Immature natural killer cell (primary cell): ENCODE measurements around the gene TICAM1. TPM values are rescaled to one million over a fixed set of nuclear protein-coding genes. Genes with fewer than 3 reads are reported as not detected.

ENCODE experiments used
- DNase-seq, 3 donors: peaks; one replicate each; pipeline ENCODE4 v3.0.0; 2022; ENCODE audit warnings: mixed read lengths in 1 of 3
- H3K27ac Mint-ChIP-seq, 6 donors: one replicate each; pipeline ENCODE4 v1.8.0; 2020; ENCODE audit warnings: mixed read lengths in 6 of 6, mild to moderate bottlenecking in 5 of 6, inconsistent platforms in 4 of 6, moderate library complexity in 3 of 6
- H3K27me3 Mint-ChIP-seq, 3 donors: one replicate each; pipeline ENCODE4 v1.8.0; 2020 to 2021; ENCODE audit warnings: low read depth in 3 of 3, mild to moderate bottlenecking in 3 of 3, mixed read lengths in 3 of 3, moderate library complexity in 3 of 3, inconsistent platforms in 1 of 3
- H3K36me3 Mint-ChIP-seq, 3 donors: one replicate each; pipeline ENCODE4 v1.8.0; 2020; ENCODE audit warnings: mixed read lengths in 3 of 3, inconsistent platforms in 2 of 3, mild to moderate bottlenecking in 2 of 3
- H3K4me1 Mint-ChIP-seq, 2 donors: one replicate each; pipeline ENCODE4 v1.8.0; 2020; ENCODE audit warnings: inconsistent platforms in 2 of 2, mild to moderate bottlenecking in 2 of 2, mixed read lengths in 2 of 2, moderate library complexity in 1 of 2
- H3K4me3 Mint-ChIP-seq, 5 donors: one replicate each; pipeline ENCODE4 v1.8.0; 2020; ENCODE audit warnings: mild to moderate bottlenecking in 5 of 5, mixed read lengths in 5 of 5, inconsistent platforms in 3 of 5, moderate library complexity in 3 of 5
- H3K9me3 Mint-ChIP-seq, 6 donors: one replicate each; pipeline ENCODE4 v1.8.0; 2020; ENCODE audit warnings: mild to moderate bottlenecking in 6 of 6, mixed read lengths in 6 of 6, inconsistent platforms in 4 of 6, moderate library complexity in 3 of 6
- polyA plus RNA-seq, 3 donors: library from polyadenylated mRNA; unstranded; fragments of 300-500 nt; fragmentation: Illumina TruSeq; gene quantifications; one replicate each; pipeline ENCODE4 v1.2.3, GENCODE V29; 2021

Gene TICAM1
- 10 to 100 TPM in 1 of 3 donors, 1 to 10 TPM in 2; 3.3 to 15.7 (median 4.5) TPM for polyA plus RNA-seq

DNA sequence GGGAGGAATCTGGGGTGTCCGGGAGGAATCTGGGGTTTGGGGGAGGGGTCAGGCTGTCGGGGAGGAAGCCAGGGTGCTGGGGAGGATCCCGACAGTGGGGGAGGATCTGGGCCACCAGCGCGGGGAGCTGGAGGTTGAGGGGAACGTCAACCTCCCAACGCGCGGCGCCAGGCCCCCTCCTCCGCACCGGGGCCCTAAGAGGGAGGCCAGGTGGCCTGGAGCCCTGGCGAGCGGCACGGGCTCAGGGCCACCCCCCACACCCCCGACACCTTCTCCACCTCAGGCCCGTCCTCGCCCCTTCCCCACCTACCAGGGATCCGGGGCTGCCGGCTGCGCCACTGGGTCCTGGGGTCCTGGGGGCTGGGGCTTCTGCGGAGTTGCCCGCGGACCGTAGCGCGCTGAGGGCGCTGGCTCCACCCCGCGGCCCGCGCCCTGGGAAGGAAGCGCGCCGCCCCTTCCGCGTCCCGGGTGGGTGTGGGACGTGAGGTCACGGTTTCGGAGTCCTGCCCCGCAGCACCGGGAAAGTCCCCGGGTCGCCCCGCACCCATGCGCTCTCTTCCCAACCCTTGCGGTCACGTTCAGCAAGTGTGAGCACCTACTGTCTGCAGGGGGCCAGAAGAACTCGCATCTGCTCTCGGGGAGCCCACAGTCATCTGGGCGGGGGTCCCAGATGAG lies at the start of gene TICAM1:
TICAM1 (minus strand) TSS at position 409 of the 675 bp plus-strand sequence. CDS start 13,335 bp downstream, outside the sequence.
- Mint-ChIP-seq H3K36me3 (no peaks in the 10 kb centered on the region), H3K4me1 (peaks cover 31 to 32% of the 10 kb centered on the region in 2 donors), H3K27ac (peak within 1 kb of the TSS; percentile 77 to 95 (median 89)), H3K4me3 (peak within 1 kb of the TSS; percentile 81 to 92 (median 90)), H3K27me3 (peaks cover 2 to 10% (median 3%) of the 10 kb centered on the region in 3 donors), H3K9me3 (no peaks in the 10 kb centered on the region)
- DNase-seq = peak; percentile 76 to 83 (median 81)

DNA sequence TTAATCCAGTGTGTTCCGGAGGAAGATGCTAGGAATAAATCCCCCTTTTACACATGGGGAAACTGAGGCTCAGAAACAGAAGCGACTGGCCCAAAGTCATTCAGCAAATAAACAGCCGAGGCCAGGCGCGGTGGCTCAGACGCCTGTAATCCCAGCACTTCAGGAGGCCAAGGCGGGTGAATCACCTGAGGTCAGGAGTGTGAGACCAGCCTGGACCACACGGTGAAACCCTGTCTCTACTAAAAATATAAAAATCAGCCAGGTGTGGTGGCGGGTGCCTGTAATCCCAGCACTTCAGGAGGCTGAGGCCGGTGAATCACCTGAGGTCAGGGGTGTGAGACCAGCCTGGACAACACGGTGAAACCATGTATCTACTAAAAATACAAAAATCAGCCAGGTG lies 47.5 kb upstream of the TICAM1 start:
- H3K27ac Mint-ChIP-seq = no peak overlapping the region
- no peaks in the 10 kb centered on the region for H3K36me3 Mint-ChIP-seq
- peaks cover 0 to 6% of the 10 kb centered on the region in 2 donors for H3K4me1 Mint-ChIP-seq
- no peaks in the 10 kb centered on the region for H3K9me3 Mint-ChIP-seq
- no peak overlapping the region for H3K4me3 Mint-ChIP-seq
- DNase-seq = no peak
- peaks cover 0 to 3% (median 0%) of the 10 kb centered on the region in 3 donors for H3K27me3 Mint-ChIP-seq

DNA sequence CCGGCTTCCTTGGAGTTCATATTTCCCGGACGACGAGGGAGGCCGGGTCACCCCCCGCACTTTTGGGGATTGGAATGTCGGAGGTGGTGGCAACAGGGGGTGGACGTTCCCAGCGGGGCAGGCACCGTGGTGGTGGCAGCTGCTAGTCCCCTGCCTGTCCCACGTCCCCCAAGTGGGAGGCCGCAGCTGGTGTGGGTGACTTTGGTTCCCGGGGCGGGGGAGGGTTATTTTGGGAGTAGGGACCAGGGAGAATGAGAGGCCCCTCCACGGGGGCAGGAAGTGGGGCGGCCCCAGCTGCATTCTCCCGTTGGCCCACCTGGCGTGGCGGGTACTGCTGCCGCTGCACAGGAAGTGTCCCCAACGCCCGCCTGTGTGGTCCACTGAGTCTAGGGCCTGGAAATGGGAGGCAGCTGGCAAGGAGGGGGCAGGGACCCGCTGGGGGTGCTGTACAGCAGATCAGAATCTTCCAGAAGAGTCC lies 47.0 kb upstream of the TICAM1 start:
- H3K27ac Mint-ChIP-seq = no peak overlapping the region
- peaks cover 0 to 2% (median 0%) of the 10 kb centered on the region in 3 donors for H3K27me3 Mint-ChIP-seq
- DNase-seq = no peak
- H3K9me3 Mint-ChIP-seq = no peaks in the 10 kb centered on the region
- no peak overlapping the region for H3K4me3 Mint-ChIP-seq
- peaks cover 0 to 4% of the 10 kb centered on the region in 2 donors for H3K4me1 Mint-ChIP-seq
- no peaks in the 10 kb centered on the region for H3K36me3 Mint-ChIP-seq

DNA sequence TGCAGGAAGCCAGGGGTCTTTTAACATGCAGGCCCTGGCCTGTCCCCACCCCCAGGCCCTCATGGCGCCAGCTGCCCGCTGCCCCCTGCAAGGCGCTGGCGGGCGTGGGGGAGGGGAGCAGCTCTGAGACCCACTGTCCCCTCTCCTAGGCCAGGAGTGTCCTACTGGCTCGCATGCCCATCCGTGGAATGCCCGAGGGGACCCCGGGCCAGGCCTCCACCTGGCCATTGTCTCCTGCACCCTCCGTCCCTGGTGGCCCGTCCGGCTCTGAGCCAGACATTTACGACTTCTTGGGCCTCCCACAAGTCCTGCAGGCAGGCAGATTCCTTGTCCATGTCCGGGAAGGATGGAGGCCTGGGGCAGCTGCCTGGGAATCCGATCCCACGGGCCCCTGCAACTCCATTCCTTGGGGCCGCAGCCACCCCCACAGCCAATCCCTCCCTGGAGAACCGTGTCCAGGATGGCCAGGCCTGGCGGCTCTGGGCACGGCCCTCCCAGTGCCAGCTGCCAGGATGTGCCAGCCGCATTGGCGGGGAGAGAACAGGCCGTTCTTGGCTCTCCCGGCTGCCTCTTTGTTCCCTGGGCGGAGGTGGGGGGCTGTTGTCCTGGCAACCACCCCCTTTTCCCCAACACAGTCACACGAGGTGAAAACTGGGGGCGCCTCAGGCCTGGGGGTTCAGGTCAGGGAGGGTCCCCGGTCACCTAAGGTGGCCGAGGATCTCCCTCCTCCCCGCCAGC lies 46.4 kb upstream of the TICAM1 start:
- Mint-ChIP-seq H3K27ac (no peak overlapping the region), H3K36me3 (no peaks in the 10 kb centered on the region), H3K4me1 (peaks cover 0 to 3% of the 10 kb centered on the region in 2 donors), H3K27me3 (peaks cover 0 to 2% (median 0%) of the 10 kb centered on the region in 3 donors), H3K9me3 (no peaks in the 10 kb centered on the region), H3K4me3 (no peak overlapping the region)
- no peak for DNase-seq

DNA sequence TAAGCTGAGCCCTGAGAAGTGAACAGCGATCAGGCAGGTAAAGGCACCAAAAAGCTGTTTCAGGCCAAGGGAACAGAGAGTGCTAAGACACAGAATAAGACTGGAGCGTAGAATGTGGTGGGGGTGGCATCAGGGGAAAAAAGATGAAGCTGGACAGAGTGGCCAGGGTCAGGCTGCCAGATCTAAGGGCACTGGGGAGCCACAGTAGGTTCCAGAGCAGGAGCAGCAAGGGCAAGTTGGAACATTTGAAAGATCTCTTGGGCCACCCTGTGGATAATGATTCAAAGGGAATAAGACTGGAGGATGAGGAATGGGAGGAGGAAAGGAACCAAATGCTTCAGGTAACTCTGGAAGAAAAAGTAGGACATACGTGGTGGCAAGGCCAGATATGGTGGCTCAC lies 42.4 kb upstream of the TICAM1 start:
- peaks cover 0 to 4% of the 10 kb centered on the region in 2 donors for H3K4me1 Mint-ChIP-seq
- no peak overlapping the region for H3K4me3 Mint-ChIP-seq
- peaks cover 2 to 4% (median 3%) of the 10 kb centered on the region in 3 donors for H3K27me3 Mint-ChIP-seq
- no peaks in the 10 kb centered on the region for H3K36me3 Mint-ChIP-seq
- H3K9me3 Mint-ChIP-seq = no peaks in the 10 kb centered on the region
- no peak overlapping the region for H3K27ac Mint-ChIP-seq
- no peak for DNase-seq

DNA sequence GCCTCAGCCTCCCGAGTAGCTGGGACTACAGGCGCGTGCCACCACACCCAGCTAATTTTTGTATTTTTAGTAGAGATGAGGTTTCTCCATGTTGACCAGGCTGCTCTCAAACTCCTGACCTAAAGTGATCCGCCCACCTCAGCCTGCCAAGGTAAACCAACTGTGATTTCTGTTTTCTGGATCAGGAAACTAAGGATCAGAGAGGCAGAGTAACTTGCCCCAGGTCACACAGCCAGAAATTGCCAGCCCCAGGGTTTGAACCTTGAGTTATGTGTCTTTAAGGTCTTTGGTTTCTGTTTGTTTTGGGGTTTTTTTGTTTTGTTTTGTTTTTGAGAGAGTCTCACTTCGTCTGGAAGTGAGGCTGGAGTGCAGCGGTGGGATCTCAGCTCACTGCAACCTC lies 40.2 kb upstream of the TICAM1 start:
- no peak for DNase-seq
- H3K4me1 Mint-ChIP-seq = peaks cover 8 to 14% of the 10 kb centered on the region in 2 donors
- H3K27ac Mint-ChIP-seq = no peak overlapping the region
- H3K36me3 Mint-ChIP-seq = no peaks in the 10 kb centered on the region
- H3K9me3 Mint-ChIP-seq = no peaks in the 10 kb centered on the region
- H3K27me3 Mint-ChIP-seq = peaks cover 2 to 4% (median 3%) of the 10 kb centered on the region in 3 donors
- no peak overlapping the region for H3K4me3 Mint-ChIP-seq

DNA sequence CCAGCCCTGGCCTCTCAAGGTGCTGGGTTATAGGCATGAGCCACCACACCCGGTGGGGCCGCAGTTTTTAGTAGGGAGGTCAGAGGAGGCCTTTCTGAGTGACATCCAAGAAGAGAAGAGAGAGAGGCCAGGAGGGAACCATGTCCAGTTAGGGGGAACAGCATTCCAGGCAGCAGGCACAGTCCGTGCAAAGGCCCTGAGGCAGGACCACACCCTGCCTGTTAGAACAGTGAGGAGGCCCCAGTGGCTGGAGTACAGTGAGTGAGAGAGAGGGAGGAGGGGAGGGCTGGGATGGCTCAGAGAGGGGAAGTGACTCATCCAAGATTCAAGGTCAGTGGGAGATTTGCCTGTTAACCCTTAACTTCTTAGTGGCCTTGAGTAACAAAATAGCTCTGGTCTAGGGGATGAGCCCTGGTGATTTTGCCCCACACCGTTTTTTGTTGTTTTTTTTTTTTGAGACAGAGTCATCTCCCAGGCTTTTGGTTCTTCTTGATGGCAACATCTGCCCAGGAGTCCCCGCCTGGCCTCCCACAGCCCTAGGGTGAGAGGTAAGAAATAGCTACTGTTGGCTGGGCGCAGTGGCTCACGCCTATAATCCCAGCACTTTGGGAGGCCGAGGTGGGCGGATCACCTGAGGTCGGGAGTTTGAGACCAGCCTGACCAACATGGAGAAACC lies 38.7 kb upstream of the TICAM1 start:
- no peaks in the 10 kb centered on the region for H3K36me3 Mint-ChIP-seq
- H3K27me3 Mint-ChIP-seq = peaks cover 2 to 4% (median 3%) of the 10 kb centered on the region in 3 donors
- no peak overlapping the region for H3K27ac Mint-ChIP-seq
- no peak overlapping the region for H3K4me3 Mint-ChIP-seq
- no peaks in the 10 kb centered on the region for H3K9me3 Mint-ChIP-seq
- H3K4me1 Mint-ChIP-seq = peaks cover 14 to 19% of the 10 kb centered on the region in 2 donors
- no peak for DNase-seq

DNA sequence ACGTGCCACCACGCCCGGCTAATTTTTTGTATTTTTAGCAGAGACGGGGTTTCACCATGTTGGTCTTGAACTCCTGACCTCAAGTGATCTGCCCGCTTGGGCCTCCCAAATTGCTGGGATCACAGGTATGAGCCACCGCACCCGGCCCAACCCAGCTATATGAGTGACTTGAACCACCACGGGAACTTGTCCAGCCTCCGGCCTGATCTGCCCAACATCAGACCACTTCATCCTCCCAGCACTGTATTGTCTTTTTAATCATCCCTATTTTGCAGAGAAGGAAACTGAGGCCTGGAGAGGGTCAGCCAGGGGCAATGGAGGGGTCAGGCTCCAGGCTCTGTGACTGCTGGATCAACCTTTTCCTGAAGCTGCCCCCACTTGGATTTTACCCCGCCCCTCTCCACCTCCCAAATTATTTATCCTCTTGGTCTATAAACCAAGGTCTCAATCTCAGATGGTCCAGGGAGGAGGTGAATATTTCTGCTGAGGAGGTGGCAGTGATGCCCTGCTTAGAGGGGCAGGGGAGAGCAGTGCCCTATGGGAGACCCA lies 36.8 kb upstream of the TICAM1 start:
- Mint-ChIP-seq H3K9me3 (no peaks in the 10 kb centered on the region), H3K36me3 (no peaks in the 10 kb centered on the region), H3K27me3 (peaks cover 2 to 4% (median 3%) of the 10 kb centered on the region in 3 donors), H3K4me3 (peak overlapping the region; percentile 75 to 86 (median 81)), H3K27ac (peak overlapping the region in 4 of 6 donors; percentile 22 to 67 (median 44)), H3K4me1 (peaks cover 14 to 19% of the 10 kb centered on the region in 2 donors)
- DNase-seq = no peak

DNA sequence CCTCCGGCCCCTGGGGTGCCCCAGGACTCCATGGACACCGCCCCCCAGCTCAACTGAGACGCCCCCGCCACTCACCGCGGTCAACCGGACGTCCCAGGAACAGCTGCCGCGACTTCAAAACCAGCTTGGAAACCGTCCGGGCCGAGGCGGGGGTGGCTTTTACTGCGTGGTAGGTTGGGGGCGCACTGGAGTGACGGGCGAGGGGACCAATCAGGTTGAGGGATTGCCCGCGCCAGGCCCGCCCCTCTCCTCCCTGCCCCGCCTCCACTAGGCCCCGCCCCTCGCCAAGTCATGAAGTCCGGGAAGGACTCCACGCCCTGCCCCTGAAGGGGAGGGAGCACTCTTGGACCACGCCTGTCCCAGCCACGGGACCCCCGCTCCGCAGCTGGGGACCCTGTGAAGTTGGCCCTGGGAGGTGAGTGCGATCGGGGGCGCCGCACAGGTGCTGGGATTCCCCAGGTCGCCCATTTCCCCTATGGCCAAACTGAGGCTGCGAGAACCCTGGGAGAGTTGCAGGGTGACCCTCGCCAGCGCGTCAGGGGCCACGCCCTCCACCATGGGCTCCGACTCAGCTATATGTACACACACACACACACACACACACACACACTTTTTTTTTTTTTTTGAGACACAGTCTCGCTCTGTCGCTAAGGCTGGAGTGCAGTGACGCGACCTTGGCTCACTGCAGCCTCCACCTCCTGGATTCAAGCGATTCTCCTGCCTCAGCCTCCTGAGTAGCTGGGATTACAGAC lies 36.2 kb upstream of the TICAM1 start, which contains the start of gene PLIN3:
PLIN3 (minus strand) TSS at position 134 of the 752 bp plus-strand sequence. CDS start 6,273 bp downstream, outside the sequence.
- DNase-seq = peak; percentile 81 to 83 (median 82)
- H3K4me3 Mint-ChIP-seq = peak within 1 kb of the TSS; percentile 75 to 86 (median 81)
- H3K9me3 Mint-ChIP-seq = no peaks in the 10 kb centered on the region
- no peaks in the 10 kb centered on the region for H3K36me3 Mint-ChIP-seq
- H3K4me1 Mint-ChIP-seq = peaks cover 14 to 18% of the 10 kb centered on the region in 2 donors
- H3K27ac Mint-ChIP-seq = peak within 1 kb of the TSS; percentile 43 to 84 (median 61)
- H3K27me3 Mint-ChIP-seq = peaks cover 2 to 4% (median 3%) of the 10 kb centered on the region in 3 donors

DNA sequence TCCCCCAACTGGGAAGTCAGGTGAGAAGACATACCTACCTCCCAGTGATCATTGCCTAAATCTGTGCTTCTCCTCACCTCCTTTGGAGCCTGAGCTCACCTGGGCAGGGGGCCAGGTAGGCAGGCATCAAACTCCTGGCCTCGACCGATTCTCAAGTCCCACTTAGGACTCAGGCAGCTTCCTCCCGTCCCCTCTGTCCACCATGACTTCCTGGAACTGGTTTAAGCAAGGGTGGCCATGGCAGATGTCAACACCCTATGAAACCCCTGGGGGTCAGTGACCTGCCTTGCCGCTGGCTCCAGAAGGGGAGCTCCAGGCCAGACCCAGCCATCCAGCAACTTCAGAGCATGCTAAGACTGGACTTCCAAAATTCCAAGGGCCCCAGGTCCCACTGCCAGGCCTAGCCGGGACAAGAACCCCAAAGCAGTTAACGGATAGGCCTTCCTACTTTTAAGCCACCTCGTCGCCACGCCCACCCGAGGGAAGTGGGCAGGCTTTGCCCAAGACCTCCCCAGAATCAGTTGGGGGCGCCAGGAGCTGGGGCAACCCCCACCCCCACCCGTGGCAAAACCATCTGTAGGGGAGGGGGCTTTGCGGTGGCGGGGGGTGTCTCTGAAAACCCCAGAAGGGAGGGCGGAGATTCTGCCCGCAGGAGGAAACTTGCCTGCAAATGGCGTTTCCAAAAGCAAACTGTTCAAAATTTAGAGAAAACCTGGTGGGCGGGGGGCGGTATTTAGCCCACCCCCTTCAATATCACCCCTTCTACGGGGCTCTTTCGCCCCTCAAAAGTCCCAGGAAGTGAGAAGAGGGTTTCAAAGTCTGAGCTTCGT lies 35.3 kb upstream of the TICAM1 start:
- Mint-ChIP-seq H3K4me1 (peaks cover 14 to 15% of the 10 kb centered on the region in 2 donors), H3K27ac (peak overlapping the region in 5 of 6 donors; percentile 34 to 84 (median 66)), H3K9me3 (no peaks in the 10 kb centered on the region), H3K36me3 (no peaks in the 10 kb centered on the region), H3K4me3 (peak overlapping the region; percentile 75 to 86 (median 81)), H3K27me3 (peaks cover 0 to 4% (median 2%) of the 10 kb centered on the region in 3 donors)
- peak; percentile 28 to 35 (median 34) for DNase-seq

DNA sequence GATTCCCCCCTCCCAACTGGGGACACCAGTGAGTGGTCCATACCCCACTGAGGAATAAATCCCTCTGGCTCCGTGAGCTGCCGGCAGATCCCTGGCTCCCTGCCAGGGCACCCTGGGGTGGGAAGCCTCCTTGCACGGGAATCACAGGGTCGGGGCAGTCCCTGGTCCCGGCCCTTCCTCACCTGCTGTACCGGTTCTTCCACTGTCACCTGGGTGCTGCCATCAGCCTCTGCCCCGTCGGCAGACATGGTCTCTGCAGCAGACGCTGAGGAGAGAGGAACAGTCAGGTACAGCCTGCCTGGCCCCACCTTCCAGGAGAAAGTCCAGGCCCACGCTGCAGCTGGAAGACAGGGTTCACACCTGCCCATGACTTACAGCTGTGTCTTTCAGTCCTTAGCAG lies 29.6 kb upstream of the TICAM1 start:
- H3K27ac Mint-ChIP-seq = no peak overlapping the region
- no peaks in the 10 kb centered on the region for H3K4me1 Mint-ChIP-seq
- no peak overlapping the region for H3K4me3 Mint-ChIP-seq
- no peaks in the 10 kb centered on the region for H3K9me3 Mint-ChIP-seq
- peaks cover 0 to 4% (median 0%) of the 10 kb centered on the region in 3 donors for H3K36me3 Mint-ChIP-seq
- H3K27me3 Mint-ChIP-seq = no peaks in the 10 kb centered on the region
- no peak for DNase-seq

DNA sequence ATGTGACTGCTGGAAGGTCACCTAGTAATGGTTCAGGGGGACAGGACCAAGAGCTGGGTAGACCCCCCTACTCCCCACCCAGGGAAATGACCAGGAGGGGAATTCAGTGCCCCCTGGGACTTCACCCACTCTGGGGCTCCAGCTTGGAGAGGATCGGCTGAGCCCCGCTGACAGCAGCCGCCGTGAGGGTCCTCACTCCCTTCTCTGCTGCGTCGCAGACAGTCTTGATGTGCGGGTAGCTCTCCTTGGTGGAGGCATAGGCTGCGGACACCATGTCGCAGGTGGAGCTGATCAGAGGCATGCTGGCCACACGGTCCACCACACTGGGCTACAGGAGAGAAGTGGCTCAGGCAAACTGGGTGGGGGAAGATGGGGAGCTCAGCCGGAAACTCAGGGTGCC lies 28.2 kb upstream of the TICAM1 start:
- Mint-ChIP-seq H3K4me3 (no peak overlapping the region), H3K4me1 (no peaks in the 10 kb centered on the region), H3K27me3 (no peaks in the 10 kb centered on the region), H3K9me3 (no peaks in the 10 kb centered on the region), H3K36me3 (peaks cover 0 to 7% (median 0%) of the 10 kb centered on the region in 3 donors), H3K27ac (no peak overlapping the region)
- DNase-seq = no peak
